Measurements from ENCODE around the gene MRGPRX4. TPM values are rescaled to one million over a fixed set of nuclear protein-coding genes. Genes with fewer than 3 reads are reported as not detected.

The MRGPRX4 gene
- total and polyA plus RNA-seq, 2 donors (not counting 3 experiments of a cell fraction or from before 2014, with no cell fraction given) = not detected

DNA sequence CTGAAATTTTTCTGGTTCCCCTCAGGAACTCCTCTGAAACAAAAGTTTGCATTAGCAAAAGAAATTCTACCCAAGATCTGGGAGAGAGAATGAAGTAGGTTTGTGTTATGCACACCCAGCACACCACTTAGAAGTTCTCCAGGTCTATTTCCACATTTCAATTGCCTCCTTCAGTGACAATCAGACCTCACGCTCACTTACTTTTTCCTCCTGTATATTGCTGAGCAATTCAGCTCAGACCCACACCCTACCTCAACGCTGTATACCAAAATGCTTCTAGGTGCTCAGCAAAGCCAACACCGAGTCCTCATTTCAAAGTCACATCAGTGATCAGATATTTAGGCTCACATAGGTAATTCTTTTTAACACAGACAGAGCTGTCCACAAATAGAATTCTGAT, 21.1 kb upstream of the MRGPRX4 start:
- no peaks in the 10 kb centered on the region for H3K9me1 ChIP-seq (replicated peaks; ENCODE audit: control insufficient read depth, extremely low read depth, insufficient read depth, low read length)
- no peak for FAIRE-seq

DNA sequence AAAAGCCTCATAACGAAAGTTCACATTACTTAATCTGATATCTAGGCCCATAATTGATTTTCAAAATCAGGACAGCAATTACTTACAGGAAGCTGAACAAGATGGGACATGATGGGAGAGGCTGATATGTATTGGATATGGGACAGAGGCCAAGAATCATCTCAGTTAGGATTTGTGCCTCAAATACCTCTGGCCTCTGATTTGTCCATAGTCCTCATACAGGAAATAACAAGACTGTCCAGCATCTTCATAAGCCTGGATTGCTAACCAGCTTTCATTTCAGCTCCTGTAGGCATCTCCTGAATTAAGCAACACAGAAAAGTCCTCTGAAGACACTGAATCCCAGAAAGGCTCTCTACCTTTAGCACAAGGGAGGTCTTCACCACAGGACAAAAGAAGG, 4.3 kb upstream of the MRGPRX4 start:
- TF ChIP-seq, protein P1, sequence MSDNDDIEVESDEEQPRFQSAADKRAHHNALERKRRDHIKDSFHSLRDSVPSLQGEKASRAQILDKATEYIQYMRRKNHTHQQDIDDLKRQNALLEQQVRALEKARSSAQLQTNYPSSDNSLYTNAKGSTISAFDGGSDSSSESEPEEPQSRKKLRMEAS (IDR thresholded peaks at IDR 0.05; ENCODE audit: insufficient read depth, insufficient read length) = no peak
- TF ChIP-seq MYC (IDR thresholded peaks at IDR 0.05; ENCODE audit: low read depth, low read length) = no peak
- no peak for TF ChIP-seq EZH2 (IDR thresholded peaks at IDR 0.05; ENCODE audit: borderline replicate concordance, low read depth, low read length, severe bottlenecking)
- no peak for TF ChIP-seq POLR2A (IDR thresholded peaks at IDR 0.05; ENCODE audit: low read depth, low read length)
- TF ChIP-seq GATA2 (IDR thresholded peaks at IDR 0.05; ENCODE audit: insufficient read depth, insufficient read length, low read depth, low read length) = no peak
- BruUV-seq (replicated peaks) = no TSS peak
- FAIRE-seq = no peak
- Histone ChIP-seq H3K4me3 (replicated peaks in 1 of 3; ENCODE audit: insufficient read depth in 1 of 3, low read depth in 1 of 3, low read length in 3 of 3) (no peak overlapping the region), H3K9me3 (replicated peaks; ENCODE audit: control insufficient read depth, insufficient read depth, low read length) (no peaks in the 10 kb centered on the region), H3K27me3 (ENCODE audit: control insufficient read depth in 2 of 2, insufficient read depth in 2 of 2, low read length in 2 of 2) (peaks cover 0 to 3% of the 10 kb centered on the region in 2 experiments), H3K36me3 (ENCODE audit: control insufficient read depth in 2 of 2, extremely low read depth in 1 of 2, insufficient read depth in 2 of 2, low read length in 2 of 2) (no peaks in the 10 kb centered on the region), H3K4me2 (ENCODE audit: insufficient read depth, low read length) (no peak overlapping the region), H3K4me1 (ENCODE audit: control insufficient read depth, extremely low read depth, insufficient read depth, low read length) (no peaks in the 10 kb centered on the region), H3K79me2 (ENCODE audit: control insufficient read depth, insufficient read depth, low read length) (no peaks in the 10 kb centered on the region), H3K9me1 (replicated peaks; ENCODE audit: control insufficient read depth, extremely low read depth, insufficient read depth, low read length) (no peaks in the 10 kb centered on the region), H2AFZ (ENCODE audit: low read depth, low read length) (no peak overlapping the region), H3K9ac (replicated peaks; ENCODE audit: extremely low read depth, insufficient read depth, low read length) (no peak overlapping the region), H3K27ac (ENCODE audit: insufficient read depth, low read depth, low read length) (no peak overlapping the region), H4K20me1 (replicated peaks; ENCODE audit: control insufficient read depth, extremely low read depth, insufficient read depth, low read length) (no peaks in the 10 kb centered on the region)
- intact Hi-C loops (cut with micrococcal nuclease) = no loop called here
- no peak for DNase-seq (ENCODE audit: low read depth, low spot score)
- ChIA-PET POLR2A (no interaction called here), CTCF (no interaction called here)
- dilution Hi-C loops (cut with MboI; ENCODE audit: extremely low pct_ligation_motif_present, low sequenced_read_pairs) = no loop called here

More for the DNA sequence above, 21.1 kb upstream of the MRGPRX4 start:
- ChIA-PET CTCF (no interaction called here), POLR2A (no interaction called here)
- H3K27ac ChIP-seq (ENCODE audit: insufficient read depth, low read depth, low read length) = no peak overlapping the region
- dilution Hi-C loops (cut with MboI; ENCODE audit: extremely low pct_ligation_motif_present, low sequenced_read_pairs) = no loop called here
- no peaks in the 10 kb centered on the region for H3K36me3 ChIP-seq (ENCODE audit: control insufficient read depth in 2 of 2, extremely low read depth in 1 of 2, insufficient read depth in 2 of 2, low read length in 2 of 2)
- peaks cover 0 to 1% of the 10 kb centered on the region in 2 experiments for H3K27me3 ChIP-seq (ENCODE audit: control insufficient read depth in 2 of 2, insufficient read depth in 2 of 2, low read length in 2 of 2)
- H3K9me3 ChIP-seq (replicated peaks; ENCODE audit: control insufficient read depth, insufficient read depth, low read length) = no peaks in the 10 kb centered on the region
- BruUV-seq (replicated peaks) = no TSS peak
- H3K4me3 ChIP-seq (replicated peaks in 1 of 3; ENCODE audit: insufficient read depth in 1 of 3, low read depth in 1 of 3, low read length in 3 of 3) = no peak overlapping the region
- DNase-seq (ENCODE audit: low read depth, low spot score) = no peak
- H4K20me1 ChIP-seq (replicated peaks; ENCODE audit: control insufficient read depth, extremely low read depth, insufficient read depth, low read length) = no peaks in the 10 kb centered on the region
- intact Hi-C loops (cut with micrococcal nuclease) = no loop called here
- no peaks in the 10 kb centered on the region for H3K4me1 ChIP-seq (ENCODE audit: control insufficient read depth, extremely low read depth, insufficient read depth, low read length)
- no peak overlapping the region for H3K9ac ChIP-seq (replicated peaks; ENCODE audit: extremely low read depth, insufficient read depth, low read length)
- TF ChIP-seq EZH2 (IDR thresholded peaks at IDR 0.05; ENCODE audit: borderline replicate concordance, low read depth, low read length, severe bottlenecking) (no peak), POLR2AphosphoS5 (IDR thresholded peaks at IDR 0.05; ENCODE audit: insufficient read depth, low read depth, low read length) (no peak)
- TF ChIP-seq, protein P1 (IDR thresholded peaks at IDR 0.05; ENCODE audit: insufficient read depth, insufficient read length) = no peak
- no peaks in the 10 kb centered on the region for H3K79me2 ChIP-seq (ENCODE audit: control insufficient read depth, insufficient read depth, low read length)
- H2AFZ ChIP-seq (ENCODE audit: low read depth, low read length) = no peak overlapping the region
- H3K4me2 ChIP-seq (ENCODE audit: insufficient read depth, low read length) = no peak overlapping the region

Measured in endothelial cell of umbilical vein (primary cell).